Common myeloid progenitor, CD34-positive (primary cell): Measurements from ENCODE around the gene LRMDA.
A peak's percentile ranks its signal among the peaks of the same experiment; 100 is the strongest.

Experiments
- CTCF ChIA-PET: fragments of 350-600 bp; sonication (Branson Sonifier 250); formaldehyde crosslinking; loops from one replicate; lab custom pipeline; 2021; ENCODE audit warnings: antibody characterized with exemption; lab: Charles Lee
- POLR2A ChIA-PET: fragments of 350-600 bp; sonication (Branson Sonifier 250); formaldehyde crosslinking; loops from one replicate; lab custom pipeline; 2021; ENCODE audit warnings: antibody characterized with exemption; lab: Charles Lee
- DNase-seq, 3 donors: peaks; one replicate each; pipeline versions ENCODE4 v3.0.0 to v3.0.0-alpha.2; 2013
- H3K27ac ChIP-seq, 2 experiments: 1 replicate in 1 of 2; 2 replicates in 1 of 2; pipeline ENCODE4 v1.7.0; 2013; ENCODE audit warnings: inconsistent platforms in 2 of 2, low read length in 2 of 2, mild to moderate bottlenecking in 2 of 2, low read depth in 1 of 2, moderate library complexity in 1 of 2; ENCODE audit not compliant: severe bottlenecking in 2 of 2, insufficient read depth in 1 of 2, poor library complexity in 1 of 2
- H3K27me3 ChIP-seq, 5 experiments: replicated peaks in 2 of 5; 1 replicate in 3 of 5; 2 replicates in 2 of 5; pipeline versions ENCODE4 v1.6.1 to v1.7.0; 2013; ENCODE audit warnings: low read length in 4 of 5, mild to moderate bottlenecking in 2 of 5, moderate library complexity in 2 of 5, inconsistent platforms in 1 of 5; ENCODE audit not compliant: insufficient read depth in 5 of 5, control insufficient read depth in 4 of 5
- H3K36me3 ChIP-seq, 4 experiments: 1 replicate in 2 of 4; 2 replicates in 2 of 4; pipeline versions ENCODE4 v1.6.1 to v1.7.0; 2013; ENCODE audit warnings: low read length in 3 of 4, control low read depth in 1 of 4, mild to moderate bottlenecking in 1 of 4; ENCODE audit not compliant: control insufficient read depth in 4 of 4, insufficient read depth in 4 of 4
- H3K4me1 ChIP-seq, 4 experiments: 1 replicate in 3 of 4; 2 replicates in 1 of 4; pipeline versions ENCODE4 v1.6.1 to v1.7.1; 2013; ENCODE audit warnings: low read length in 3 of 4, mild to moderate bottlenecking in 3 of 4, control low read depth in 1 of 4, inconsistent platforms in 1 of 4, moderate library complexity in 1 of 4; ENCODE audit not compliant: control insufficient read depth in 4 of 4, insufficient read depth in 4 of 4; ENCODE audit errors: control extremely low read depth in 1 of 4
- H3K4me3 ChIP-seq, 7 experiments: 1 replicate in 4 of 7; 2 replicates in 3 of 7; pipeline versions ENCODE4 v1.5.1 to v1.7.0; 2013; ENCODE audit warnings: mild to moderate bottlenecking in 7 of 7, low read length in 6 of 7, moderate library complexity in 6 of 7, inconsistent platforms in 2 of 7, low read depth in 2 of 7, control low read depth in 1 of 7; ENCODE audit not compliant: insufficient read depth in 4 of 7, control insufficient read depth in 1 of 7; ENCODE audit errors: extremely low read depth in 1 of 7
- H3K9me3 ChIP-seq, 5 experiments: 1 replicate in 4 of 5; 2 replicates in 1 of 5; pipeline versions ENCODE4 v1.6.1 to v1.7.1; 2013; ENCODE audit warnings: low read length in 4 of 5, mild to moderate bottlenecking in 2 of 5, inconsistent platforms in 1 of 5, low read depth in 1 of 5, moderate library complexity in 1 of 5; ENCODE audit not compliant: control insufficient read depth in 4 of 5, insufficient read depth in 2 of 5; ENCODE audit errors: control extremely low read depth in 1 of 5
- WGBS: methylation state at CpG from one replicate; pipeline ENCODE4 v1.1.5; 2013; ENCODE audit not compliant: insufficient coverage; 5-methylcytosine and 5-hydroxymethylcytosine counted together

LRMDA gene

GRCh38 chr10:75836064-75836463, 404.6 kb downstream of the LRMDA start:
- Histone ChIP-seq H3K4me1 (no peaks in the 10 kb centered on the region), H3K27ac (no peak overlapping the region), H3K9me3 (peaks cover 0 to 2% (median 0%) of the 10 kb centered on the region in 5 experiments), H3K27me3 (no peaks in the 10 kb centered on the region), H3K36me3 (no peaks in the 10 kb centered on the region), H3K4me3 (no peak overlapping the region)
- CTCF ChIA-PET = no interaction called here
- no peak for DNase-seq
- 100% methylated on average over 2 of the region's 3 CpGs for WGBS
- POLR2A ChIA-PET = interaction anchor here (0.5 kb wide), 1 partner anchor 284 kb away, joined by 3 read pairs; no protein-coding TSS in a partner anchor

GRCh38 chr10:75838486-75838885, 407.1 kb downstream of the LRMDA start:
- Histone ChIP-seq H3K4me1 (no peaks in the 10 kb centered on the region), H3K27me3 (no peaks in the 10 kb centered on the region), H3K4me3 (no peak overlapping the region), H3K27ac (no peak overlapping the region), H3K9me3 (no peaks in the 10 kb centered on the region), H3K36me3 (no peaks in the 10 kb centered on the region)
- WGBS = no CpG with 5 or more reads among the region's 1 CpG
- ChIA-PET CTCF (no interaction called here), POLR2A (no interaction called here)
- DNase-seq = no peak

GRCh38 chr10:75839020-75839419, 407.6 kb downstream of the LRMDA start:
- DNase-seq = no peak
- CTCF ChIA-PET = no interaction called here
- Histone ChIP-seq H3K9me3 (no peaks in the 10 kb centered on the region), H3K36me3 (no peaks in the 10 kb centered on the region), H3K4me3 (no peak overlapping the region), H3K27ac (no peak overlapping the region), H3K4me1 (no peaks in the 10 kb centered on the region), H3K27me3 (no peaks in the 10 kb centered on the region)
- POLR2A ChIA-PET = no interaction called here
- 100% methylated on average over 2 of the region's 2 CpGs for WGBS

GRCh38 chr10:75841266-75841665, 409.8 kb downstream of the LRMDA start:
- no peaks in the 10 kb centered on the region for H3K27me3 ChIP-seq

GRCh38 chr10:75845176-75845947, 413.9 kb downstream of the LRMDA start:
- 100% methylated on average over 1 of the region's 8 CpGs for WGBS
- Histone ChIP-seq H3K27ac (no peak overlapping the region), H3K4me3 (no peak overlapping the region), H3K9me3 (peaks cover 0 to 1% (median 0%) of the 10 kb centered on the region in 5 experiments), H3K36me3 (no peaks in the 10 kb centered on the region), H3K27me3 (no peaks in the 10 kb centered on the region), H3K4me1 (peaks cover 0 to 10% (median 7%) of the 10 kb centered on the region in 4 experiments)
- CTCF ChIA-PET = interaction anchor here (1.0 to 1.4 kb wide), 2 partner anchors 14 to 458 kb away, joined by 3 to 4 read pairs; no protein-coding TSS in a partner anchor
- DNase-seq = peak in 1 of 3 donors; percentile 15
- POLR2A ChIA-PET = no interaction called here

More at GRCh38 chr10:75841266-75841665, 409.8 kb downstream of the LRMDA start:
- DNase-seq = no peak
- Histone ChIP-seq H3K4me3 (no peak overlapping the region), H3K27ac (no peak overlapping the region), H3K36me3 (no peaks in the 10 kb centered on the region), H3K4me1 (peaks cover 0 to 10% (median 7%) of the 10 kb centered on the region in 4 experiments), H3K9me3 (no peaks in the 10 kb centered on the region)
- ChIA-PET CTCF (interaction anchor here (1.3 kb wide), 1 partner anchor 69 kb away, joined by 3 read pairs; no protein-coding TSS in a partner anchor), POLR2A (no interaction called here)
- WGBS = 93% methylated on average over 3 of the region's 3 CpGs

GRCh38 chr10:75847477-75847876, 416.1 kb downstream of the LRMDA start:
- CTCF ChIA-PET = no interaction called here
- peaks cover 0 to 10% (median 7%) of the 10 kb centered on the region in 4 experiments for H3K4me1 ChIP-seq
- H3K36me3 ChIP-seq = no peaks in the 10 kb centered on the region
- POLR2A ChIA-PET = no interaction called here
- no peak overlapping the region for H3K4me3 ChIP-seq
- DNase-seq = no peak
- H3K9me3 ChIP-seq = peaks cover 0 to 1% (median 0%) of the 10 kb centered on the region in 5 experiments
- no peaks in the 10 kb centered on the region for H3K27me3 ChIP-seq
- H3K27ac ChIP-seq = no peak overlapping the region

DNA sequence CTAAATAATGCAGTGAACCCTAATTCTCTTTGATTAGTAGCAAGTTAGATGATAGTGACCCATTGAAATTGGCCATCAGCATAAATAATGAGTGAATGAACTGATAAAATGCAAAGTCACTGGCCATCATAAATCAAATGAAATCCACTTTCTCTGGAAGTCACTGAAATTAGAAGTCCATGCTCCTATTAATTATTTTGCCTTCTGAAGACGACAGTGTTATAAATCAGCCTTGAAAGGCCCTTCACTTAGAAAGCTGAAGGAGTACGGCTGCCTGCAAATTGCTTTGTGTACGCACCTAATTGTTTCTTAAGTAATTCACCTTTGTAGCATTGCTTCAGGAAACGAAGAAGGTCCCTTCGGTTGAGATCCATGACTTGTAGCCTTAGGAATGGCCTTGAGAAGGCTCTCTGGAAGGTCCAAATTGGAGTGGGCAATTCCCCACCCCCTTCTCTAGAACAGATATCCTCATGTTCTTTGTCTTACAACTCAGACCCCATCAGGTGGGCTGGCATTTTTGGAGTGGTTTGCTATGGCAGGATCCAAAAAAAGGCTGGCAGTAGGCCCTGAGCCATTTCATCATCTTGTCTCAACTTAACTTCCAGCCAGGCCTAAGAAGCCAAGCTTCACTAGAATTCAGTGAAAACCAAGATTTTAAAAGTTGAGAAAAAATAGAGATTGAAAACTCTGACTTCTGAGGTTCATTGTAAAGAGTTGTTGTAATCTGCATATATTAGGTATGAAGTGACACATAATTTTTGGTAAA, 420.3 kb downstream of the LRMDA start:
- DNase-seq = no peak
- POLR2A ChIA-PET = no interaction called here
- Histone ChIP-seq H3K36me3 (no peaks in the 10 kb centered on the region), H3K27ac (no peak overlapping the region), H3K4me3 (no peak overlapping the region), H3K27me3 (no peaks in the 10 kb centered on the region), H3K9me3 (peaks cover 0 to 1% (median 0%) of the 10 kb centered on the region in 5 experiments), H3K4me1 (no peaks in the 10 kb centered on the region)
- 81% methylated on average over 4 of the region's 5 CpGs for whole genome bisulfite sequencing
- CTCF ChIA-PET = interaction anchor here (1.0 to 1.8 kb wide), 3 partner anchors 15 to 22 kb away, joined by 3 read pairs; no protein-coding TSS in a partner anchor
